ENCODE measurements around the gene OCLN. TPM values are rescaled to one million over a fixed set of nuclear protein-coding genes. Genes with fewer than 3 reads are reported as not detected.

OCLN gene
- total RNA-seq (2021; ENCODE audit: unreplicated experiment), result 56.7 TPM
- polyA plus RNA-seq (2012), result 25.5 and 26.2 TPM in 2 replicates
- percentile 90 among the genes with signal in this experiment for Bru-seq, nascent RNA
- percentile 91 among the genes with signal in this experiment for BruChase-seq, experiment 1, labeled RNA remaining after a 6-hour chase
- BruChase-seq, experiment 2, labeled RNA remaining after a 2-hour chase, result percentile 79 among the genes with signal in this experiment
- long read RNA-seq, full-length matches to known transcripts, result 61 of 79 reads
- long read RNA-seq, partial matches to known transcripts, result 3 of 79 reads
- long read RNA-seq, other reads (novel, unspliced or antisense), result 15 of 79 reads

DNA sequence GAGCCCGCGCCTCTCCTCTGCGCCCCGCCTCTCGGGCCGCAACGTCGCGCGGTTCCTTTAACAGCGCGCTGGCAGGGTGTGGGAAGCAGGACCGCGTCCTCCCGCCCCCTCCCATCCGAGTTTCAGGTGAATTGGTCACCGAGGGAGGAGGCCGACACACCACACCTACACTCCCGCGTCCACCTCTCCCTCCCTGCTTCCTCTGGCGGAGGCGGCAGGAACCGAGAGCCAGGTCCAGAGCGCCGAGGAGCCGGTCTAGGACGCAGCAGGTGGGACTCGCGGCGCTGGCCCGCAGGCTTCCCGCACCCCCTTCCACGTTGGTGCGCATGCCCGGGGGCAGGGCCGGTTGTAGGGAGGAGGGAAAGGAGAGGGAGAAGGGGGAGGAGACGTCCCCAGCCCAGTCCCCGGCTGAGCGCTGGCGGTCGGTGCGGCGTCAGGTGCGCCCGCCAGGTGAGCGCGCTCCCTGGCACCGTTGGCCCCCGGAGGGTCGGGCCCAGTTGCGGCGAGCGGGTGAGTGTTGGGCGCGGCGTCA is at the start of gene OCLN:
Gene OCLN, plus strand, starts transcription at position 400 of the 532 bp plus-strand sequence. CDS start 11,455 bp downstream, outside the sequence.
- TF ChIP-seq JUND (IDR thresholded peaks at IDR 0.05), result no peak
- peak; percentile 71 for TF ChIP-seq SIN3A (IDR thresholded peaks at IDR 0.05; ENCODE audit: low read depth)
- 0 out of 2 replicates have a peak, but pooled peaks have one; percentile 13 for TF ChIP-seq CBX3 (IDR thresholded peaks at IDR 0.05; ENCODE audit: low read depth)
- TF ChIP-seq ZFX (IDR thresholded peaks at IDR 0.05), result 0 out of 2 replicates have a peak, but pooled peaks have one; percentile 14
- TF ChIP-seq EGR1 (IDR thresholded peaks at IDR 0.05; ENCODE audit: low read depth), result peak; percentile 77
- peak; percentile 84 for TF ChIP-seq POLR2AphosphoS5 (IDR thresholded peaks at IDR 0.05; ENCODE audit: low read depth, low read length)
- peak; percentile 1; the same call in 1 of the 2 replicates for TF ChIP-seq SP1 (IDR thresholded peaks at IDR 0.05; ENCODE audit: low read depth)
- TF ChIP-seq TCF7L2 (IDR thresholded peaks at IDR 0.05; ENCODE audit: borderline replicate concordance, extremely low read depth, insufficient read depth, insufficient read length), result peak; percentile 6
- peak; percentile 33 for TF ChIP-seq YY1 (IDR thresholded peaks at IDR 0.05; ENCODE audit: extremely low read depth, insufficient replicate concordance, low read depth, low read length)
- TF ChIP-seq, protein P1, sequence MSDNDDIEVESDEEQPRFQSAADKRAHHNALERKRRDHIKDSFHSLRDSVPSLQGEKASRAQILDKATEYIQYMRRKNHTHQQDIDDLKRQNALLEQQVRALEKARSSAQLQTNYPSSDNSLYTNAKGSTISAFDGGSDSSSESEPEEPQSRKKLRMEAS (IDR thresholded peaks at IDR 0.05), result peak; percentile 82
- no peak for TF ChIP-seq EZH2 (IDR thresholded peaks at IDR 0.05)
- no TSS peak for BruUV-seq (replicated peaks)

More for the DNA sequence above, at the start of gene OCLN:
- intact Hi-C loops (cut with micrococcal nuclease), result loop anchor here (1.0 to 2.0 kb wide), 2 partner anchors 26 to 78 kb away; partner anchors contain the start of gene MARVELD2
- H3K9me3 ChIP-seq (ENCODE audit: control insufficient read depth in 1 of 2, insufficient read depth in 1 of 2, low read depth in 1 of 2, low read length in 2 of 2), result no peaks in the 10 kb centered on the region
- RAD21 ChIA-PET (ENCODE audit: low non-redundant PET in 1 of 2, low total read pairs in 2 of 2, uncharacterized antibody in 2 of 2, unreplicated experiment in 2 of 2), result no interaction called here
- H3K36me3 ChIP-seq (ENCODE audit: control insufficient read depth in 1 of 2, insufficient read depth in 2 of 2, low read length in 2 of 2), result no peaks in the 10 kb centered on the region
- H3K4me2 ChIP-seq (ENCODE audit: low read length), result peak within 1 kb of the TSS; percentile 97
- ATAC-seq, result peak; percentile 90
- H3K79me2 ChIP-seq (ENCODE audit: insufficient read depth, low read length), result peaks cover 48% of the 10 kb centered on the region
- no peaks in the 10 kb centered on the region for H3K9me2 ChIP-seq (ENCODE audit: insufficient read depth)
- H3K27me3 ChIP-seq (ENCODE audit: insufficient read depth, low read length), result no peaks in the 10 kb centered on the region
- peak within 1 kb of the TSS; percentile 90 for H3K27ac ChIP-seq (ENCODE audit: low read depth, low read length)
- POLR2A ChIA-PET, result interaction anchor here (0.9 kb wide), 1 partner anchor 9 kb away, joined by 4 read pairs; no protein-coding TSS in a partner anchor
- peaks cover 11 to 39% of the 10 kb centered on the region in 2 experiments for H3K4me1 ChIP-seq (ENCODE audit: control insufficient read depth in 1 of 2, insufficient read depth in 2 of 2, low read length in 2 of 2)
- H3K4me3 ChIP-seq (replicated peaks in 1 of 2; ENCODE audit: low read depth in 1 of 2, low read length in 2 of 2), result peak within 1 kb of the TSS; percentile 84 to 86
- peak; percentile 81 for DNase-seq (ENCODE audit: low read depth, low spot score)
- peak within 1 kb of the TSS; percentile 91 for H3K9ac ChIP-seq (ENCODE audit: low read length)
- H4K20me1 ChIP-seq (ENCODE audit: insufficient read depth), result no peaks in the 10 kb centered on the region
- CTCF ChIA-PET, result no interaction called here
- H2AFZ ChIP-seq (ENCODE audit: low read depth, low read length, poor library complexity, severe bottlenecking), result peak within 1 kb of the TSS; percentile 34
